Naive thymus-derived CD4-positive, alpha-beta T cell (primary cell): Measurements from ENCODE around the gene NFKBIZ. TPM values are rescaled to one million over a fixed set of nuclear protein-coding genes. Genes with fewer than 3 reads are reported as not detected.
A peak's percentile ranks its signal among the peaks of the same experiment; 100 is the strongest.

ENCODE experiments used
- ATAC-seq: fragments of 150-1000 bp; cut with Tn5 transposase; 2 replicates; pipeline ENCODE4 v1.10.0; 2021; ENCODE audit warnings: mild to moderate bottlenecking, moderate library complexity
- CTCF ChIA-PET: fragments of 350-600 bp; sonication (Branson Sonifier 250); formaldehyde crosslinking; loops from one replicate; lab custom pipeline; 2021; ENCODE audit warnings: antibody characterized with exemption; lab: Charles Lee
- POLR2A ChIA-PET: fragments of 350-600 bp; sonication (Branson Sonifier 250); formaldehyde crosslinking; loops from one replicate; lab custom pipeline; 2021; ENCODE audit warnings: antibody characterized with exemption, inconsistent platforms; lab: Charles Lee
- DNase-seq, 9 donors: peaks; one replicate each; pipeline versions ENCODE4 v3.0.0 to v3.0.0-alpha.2; 2020 to 2022; ENCODE audit warnings: mixed read lengths in 1 of 9
- H3K27ac ChIP-seq: one replicate; pipeline ENCODE4 v1.7.0; 2013; ENCODE audit warnings: mild to moderate bottlenecking, low read depth, low read length, moderate library complexity
- H3K27me3 ChIP-seq, 2 donors: one replicate each; pipeline ENCODE4 v1.7.0; 2013; ENCODE audit warnings: low read length in 2 of 2, mild to moderate bottlenecking in 2 of 2, moderate library complexity in 2 of 2; ENCODE audit not compliant: control insufficient read depth in 2 of 2, insufficient read depth in 2 of 2
- H3K36me3 ChIP-seq, 3 experiments: 1 replicate in 2 of 3; 2 replicates in 1 of 3; pipeline ENCODE4 v1.7.0; 2013; ENCODE audit warnings: low read length in 3 of 3, mild to moderate bottlenecking in 3 of 3, moderate library complexity in 1 of 3; ENCODE audit not compliant: insufficient read depth in 3 of 3, control insufficient read depth in 2 of 3
- H3K4me1 ChIP-seq, 2 donors: one replicate each; pipeline ENCODE4 v1.7.0; 2013; ENCODE audit warnings: low read length in 2 of 2, mild to moderate bottlenecking in 2 of 2, moderate library complexity in 1 of 2; ENCODE audit not compliant: control insufficient read depth in 2 of 2, insufficient read depth in 2 of 2
- H3K4me3 ChIP-seq: 2 replicates; pipeline ENCODE4 v1.7.0; 2013; ENCODE audit warnings: mild to moderate bottlenecking, low read length
- H3K9me3 ChIP-seq, 3 experiments: 1 replicate in 2 of 3; 2 replicates in 1 of 3; pipeline ENCODE4 v1.7.0; 2013; ENCODE audit warnings: low read length in 3 of 3; ENCODE audit not compliant: control insufficient read depth in 2 of 3
- H3K27ac Mint-ChIP-seq, 9 donors: one replicate each; pipeline ENCODE4 v1.8.0; 2020 to 2022; ENCODE audit warnings: mixed read lengths in 9 of 9, mild to moderate bottlenecking in 8 of 9, moderate library complexity in 5 of 9, inconsistent platforms in 2 of 9
- H3K27me3 Mint-ChIP-seq, 5 donors: one replicate each; pipeline ENCODE4 v1.8.0; 2021 to 2022; ENCODE audit warnings: mixed read lengths in 5 of 5, mild to moderate bottlenecking in 1 of 5
- H3K36me3 Mint-ChIP-seq, 5 donors: one replicate each; pipeline ENCODE4 v1.8.0; 2020 to 2022; ENCODE audit warnings: mixed read lengths in 5 of 5, mild to moderate bottlenecking in 3 of 5, inconsistent platforms in 1 of 5
- H3K4me1 Mint-ChIP-seq, 7 donors: one replicate each; pipeline ENCODE4 v1.8.0; 2020 to 2022; ENCODE audit warnings: mixed read lengths in 7 of 7, mild to moderate bottlenecking in 3 of 7, inconsistent platforms in 1 of 7
- H3K4me3 Mint-ChIP-seq, 10 donors: one replicate each; pipeline ENCODE4 v1.8.0; 2020 to 2022; ENCODE audit warnings: mild to moderate bottlenecking in 10 of 10, mixed read lengths in 10 of 10, moderate library complexity in 6 of 10, inconsistent platforms in 2 of 10
- H3K9me3 Mint-ChIP-seq, 11 donors: one replicate each; pipeline ENCODE4 v1.8.0; 2020 to 2022; ENCODE audit warnings: mixed read lengths in 11 of 11, mild to moderate bottlenecking in 4 of 11, inconsistent platforms in 1 of 11, moderate library complexity in 1 of 11
- intact Hi-C, 2 donors: fragments of 100-400 bp; cut with micrococcal nuclease; formaldehyde crosslinking; loops; one replicate each; pipeline ENCODE4 v1.15.1; 2023
- polyA plus RNA-seq, 2 donors: library from polyadenylated mRNA; unstranded; fragments of 300-500 nt; fragmentation: Illumina TruSeq; gene quantifications; one replicate each; pipeline ENCODE4 v1.2.3, GENCODE V29; 2021
- total RNA-seq, 6 experiments: library from RNA in 5 of 6; stranded (reverse) in 5 of 6; gene quantifications; 1 replicate in 5 of 6; 2 replicates in 1 of 6; pipeline ENCODE4 v1.2.3 and lab custom pipeline; 2021 to 2026

The NFKBIZ gene
- total and polyA plus RNA-seq, 7 experiments from 2014 or later = 21.0 to 913 (median 117) TPM

- CTCF ChIA-PET = no interaction called here
Measured at GRCh38 chr3:101873619-101874018, 24.3 kb downstream of the NFKBIZ start.

GRCh38 chr3:101876142-101876541 is 26.8 kb downstream of the NFKBIZ start:
- CTCF ChIA-PET = interaction anchor here (1.0 kb wide), 1 partner anchor 9 kb away, joined by 3 read pairs; no protein-coding TSS in a partner anchor
- Histone ChIP-seq H3K36me3 (no peaks in the 10 kb centered on the region), H3K9me3 (no peaks in the 10 kb centered on the region), H3K4me1 (no peaks in the 10 kb centered on the region), H3K4me3 (no peak overlapping the region), H3K27ac (no peak overlapping the region), H3K27me3 (no peaks in the 10 kb centered on the region)
- peak; percentile 51 for ATAC-seq
- no peak for DNase-seq
- Mint-ChIP-seq H3K27ac (no peak overlapping the region), H3K4me3 (no peak overlapping the region), H3K27me3 (peaks cover 0 to 2% (median 0%) of the 10 kb centered on the region in 5 donors), H3K4me1 (peaks cover 0 to 10% (median 0%) of the 10 kb centered on the region in 7 donors), H3K36me3 (peaks cover 0 to 11% (median 4%) of the 10 kb centered on the region in 5 donors), H3K9me3 (peaks cover 0 to 17% (median 0%) of the 10 kb centered on the region in 11 donors)
- POLR2A ChIA-PET = interaction anchor here (0.7 to 1.3 kb wide), 4 partner anchors 11 to 122 kb away, joined by 3 to 4 read pairs (median 3); no protein-coding TSS in a partner anchor
- intact Hi-C loops = loop anchor here in 1 of 2 donors (5.0 kb wide), 1 partner anchor 41 kb away; no protein-coding TSS in a partner anchor

More at GRCh38 chr3:101873619-101874018, 24.3 kb downstream of the NFKBIZ start:
- Mint-ChIP-seq H3K27ac (no peak overlapping the region), H3K9me3 (peaks cover 0 to 14% (median 0%) of the 10 kb centered on the region in 11 donors), H3K27me3 (peaks cover 0 to 2% (median 0%) of the 10 kb centered on the region in 5 donors), H3K36me3 (peaks cover 0 to 11% (median 4%) of the 10 kb centered on the region in 5 donors), H3K4me3 (no peak overlapping the region), H3K4me1 (peaks cover 0 to 4% (median 0%) of the 10 kb centered on the region in 7 donors)
- no peaks in the 10 kb centered on the region for H3K27me3 ChIP-seq
- POLR2A ChIA-PET = no interaction called here
- H3K9me3 ChIP-seq = no peaks in the 10 kb centered on the region
- intact Hi-C loops = no loop called here
- DNase-seq = no peak
- no peaks in the 10 kb centered on the region for H3K4me1 ChIP-seq
- H3K36me3 ChIP-seq = no peaks in the 10 kb centered on the region
- no peak overlapping the region for H3K4me3 ChIP-seq
- H3K27ac ChIP-seq = no peak overlapping the region
- peak; percentile 73 for ATAC-seq

DNA sequence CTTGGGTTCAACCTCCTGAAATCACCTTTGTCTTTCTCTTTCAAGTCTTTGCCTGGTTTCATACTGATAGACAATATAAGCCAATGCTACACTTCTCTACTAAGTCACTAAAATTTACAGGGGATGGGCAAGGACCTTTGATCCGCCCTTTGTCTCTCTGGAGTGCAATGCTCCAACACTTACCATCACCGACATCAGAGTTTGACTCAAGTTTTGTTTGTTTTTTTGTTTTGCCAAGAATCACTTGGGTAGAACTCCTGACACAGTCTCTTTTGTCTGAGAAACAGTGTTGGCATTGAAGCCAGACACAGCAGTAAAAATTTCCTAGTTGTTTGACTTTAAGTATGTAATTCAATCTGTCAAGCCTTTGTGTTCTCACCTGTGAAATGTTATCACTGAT is 29.3 kb downstream of the NFKBIZ start:
- no peaks in the 10 kb centered on the region for H3K36me3 ChIP-seq
- no peaks in the 10 kb centered on the region for H3K4me1 ChIP-seq
- no peak overlapping the region for H3K27ac ChIP-seq
- no peaks in the 10 kb centered on the region for H3K9me3 ChIP-seq
- POLR2A ChIA-PET = no interaction called here
- Mint-ChIP-seq H3K36me3 (peaks cover 0 to 6% (median 0%) of the 10 kb centered on the region in 5 donors), H3K27ac (no peak overlapping the region), H3K9me3 (peaks cover 0 to 11% (median 0%) of the 10 kb centered on the region in 11 donors), H3K4me3 (no peak overlapping the region), H3K4me1 (peaks cover 0 to 10% (median 0%) of the 10 kb centered on the region in 7 donors), H3K27me3 (no peaks in the 10 kb centered on the region)
- CTCF ChIA-PET = no interaction called here
- H3K27me3 ChIP-seq = no peaks in the 10 kb centered on the region
- no peak overlapping the region for H3K4me3 ChIP-seq
- DNase-seq (no peak), ATAC-seq (no peak)
- intact Hi-C loops = loop anchor here in 1 of 2 donors (5.0 kb wide), 1 partner anchor 39 kb away; no protein-coding TSS in a partner anchor

DNA sequence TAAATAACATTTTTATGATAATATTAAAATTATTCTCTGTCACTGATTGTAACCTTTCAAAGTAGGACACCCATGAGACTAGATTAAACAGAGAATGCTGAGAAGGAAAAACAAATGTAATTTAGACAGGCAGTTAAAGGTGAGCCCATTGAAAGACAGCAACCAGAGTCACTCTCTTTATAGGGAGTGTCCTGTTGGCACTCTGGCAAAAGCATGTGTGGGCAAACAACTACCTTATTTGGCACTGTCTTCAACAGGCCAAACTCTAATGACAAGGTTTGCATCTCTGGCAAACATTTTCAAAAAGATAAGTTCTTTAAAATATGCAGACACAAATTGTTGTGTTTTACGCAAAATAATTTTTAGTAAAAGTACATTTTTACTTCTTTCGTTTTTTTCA is 29.8 kb downstream of the NFKBIZ start:
- no peak overlapping the region for H3K4me3 Mint-ChIP-seq
- no peaks in the 10 kb centered on the region for H3K9me3 ChIP-seq
- no peak for ATAC-seq
- no peak overlapping the region for H3K4me3 ChIP-seq
- H3K9me3 Mint-ChIP-seq = peaks cover 0 to 10% (median 0%) of the 10 kb centered on the region in 11 donors
- no peaks in the 10 kb centered on the region for H3K27me3 Mint-ChIP-seq
- peaks cover 0 to 6% (median 0%) of the 10 kb centered on the region in 5 donors for H3K36me3 Mint-ChIP-seq
- intact Hi-C loops = loop anchor here in 1 of 2 donors (5.0 kb wide), 1 partner anchor 38 kb away; no protein-coding TSS in a partner anchor
- CTCF ChIA-PET = no interaction called here
- H3K27ac Mint-ChIP-seq = peak overlapping the region in 1 of 9 donors; percentile 1
- no peaks in the 10 kb centered on the region for H3K36me3 ChIP-seq
- POLR2A ChIA-PET = no interaction called here
- H3K27me3 ChIP-seq = no peaks in the 10 kb centered on the region
- no peak overlapping the region for H3K27ac ChIP-seq
- no peak for DNase-seq
- H3K4me1 ChIP-seq = no peaks in the 10 kb centered on the region
- peaks cover 0 to 10% (median 0%) of the 10 kb centered on the region in 7 donors for H3K4me1 Mint-ChIP-seq

DNA sequence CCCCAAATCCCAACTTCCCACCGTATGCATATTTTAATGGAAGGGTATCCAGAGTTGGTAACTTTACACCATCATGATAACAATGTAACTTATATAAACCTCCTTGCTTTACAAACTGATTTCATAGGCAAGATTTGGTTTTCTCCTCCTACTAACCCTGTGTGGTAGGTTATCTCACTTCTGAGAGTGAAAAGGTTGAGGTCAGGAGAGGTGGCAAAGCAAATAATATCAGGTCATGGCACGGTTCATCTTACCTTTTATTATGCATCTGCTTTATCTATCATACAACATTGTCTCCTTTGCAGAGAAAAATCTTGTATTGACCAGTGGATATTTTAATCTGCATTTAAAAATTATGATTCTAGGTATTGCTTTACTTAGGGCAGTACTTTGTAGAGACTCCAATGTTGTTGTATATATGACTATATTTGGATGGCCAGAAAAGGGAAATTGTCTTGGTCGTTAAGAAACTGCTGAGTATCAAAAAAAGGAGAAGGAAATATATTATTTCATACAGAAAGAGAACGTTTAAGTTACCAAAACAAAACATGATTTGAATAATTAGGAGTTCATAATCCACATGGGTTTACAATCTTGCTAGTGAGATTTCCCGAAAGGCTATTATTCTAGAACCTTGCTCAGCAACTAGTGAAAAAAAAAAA is 30.4 kb downstream of the NFKBIZ start:
- intact Hi-C loops = loop anchor here in 1 of 2 donors (5.0 kb wide), 1 partner anchor 38 kb away; no protein-coding TSS in a partner anchor
- ChIA-PET CTCF (interaction anchor here (0.8 kb wide), 1 partner anchor 81 kb away, joined by 3 read pairs; no protein-coding TSS in a partner anchor), POLR2A (interaction anchor here (0.9 kb wide), 1 partner anchor 43 kb away, joined by 3 read pairs; no protein-coding TSS in a partner anchor)
- Mint-ChIP-seq H3K9me3 (peaks cover 0 to 10% (median 0%) of the 10 kb centered on the region in 11 donors), H3K27ac (peak overlapping the region in 1 of 9 donors; percentile 1), H3K36me3 (peaks cover 0 to 6% (median 0%) of the 10 kb centered on the region in 5 donors), H3K27me3 (no peaks in the 10 kb centered on the region), H3K4me1 (peaks cover 0 to 10% (median 0%) of the 10 kb centered on the region in 7 donors), H3K4me3 (no peak overlapping the region)
- no peak overlapping the region for H3K4me3 ChIP-seq
- H3K36me3 ChIP-seq = no peaks in the 10 kb centered on the region
- DNase-seq (no peak), ATAC-seq (peak; percentile 54)
- no peaks in the 10 kb centered on the region for H3K27me3 ChIP-seq
- no peaks in the 10 kb centered on the region for H3K4me1 ChIP-seq
- H3K9me3 ChIP-seq = no peaks in the 10 kb centered on the region
- H3K27ac ChIP-seq = no peak overlapping the region

DNA sequence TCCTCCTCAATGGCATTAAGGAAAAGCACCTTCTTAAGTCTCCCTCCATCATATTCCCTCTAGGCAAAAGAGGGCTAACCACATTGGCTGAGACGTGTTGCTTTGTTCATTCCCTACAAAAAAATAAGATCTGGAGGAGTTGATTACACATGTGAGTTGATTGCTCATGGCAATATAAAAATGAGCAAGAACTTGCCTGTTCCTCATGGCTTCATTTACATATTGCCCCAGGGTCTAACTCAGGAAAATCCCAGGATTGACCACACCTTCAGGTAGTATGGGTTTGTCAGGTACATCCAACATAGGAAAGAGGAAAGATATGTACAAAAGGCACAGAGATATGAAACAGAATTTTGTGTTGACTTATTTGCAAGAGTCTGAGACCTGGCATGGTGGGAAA is 35.5 kb downstream of the NFKBIZ start:
- H3K4me3 ChIP-seq = no peak overlapping the region
- DNase-seq (no peak), ATAC-seq (no peak)
- H3K27ac ChIP-seq = no peak overlapping the region
- no peaks in the 10 kb centered on the region for H3K9me3 ChIP-seq
- Mint-ChIP-seq H3K4me1 (peaks cover 0 to 6% (median 0%) of the 10 kb centered on the region in 7 donors), H3K27me3 (peaks cover 0 to 4% (median 0%) of the 10 kb centered on the region in 5 donors), H3K27ac (peak overlapping the region in 2 of 9 donors; percentile 1 to 32), H3K4me3 (no peak overlapping the region), H3K36me3 (peaks cover 0 to 9% (median 0%) of the 10 kb centered on the region in 5 donors), H3K9me3 (peaks cover 0 to 8% (median 4%) of the 10 kb centered on the region in 11 donors)
- no peaks in the 10 kb centered on the region for H3K36me3 ChIP-seq
- ChIA-PET CTCF (no interaction called here), POLR2A (no interaction called here)
- no peaks in the 10 kb centered on the region for H3K4me1 ChIP-seq
- H3K27me3 ChIP-seq = no peaks in the 10 kb centered on the region
- intact Hi-C loops = no loop called here
